NCI-H1105 treated with DMSO at 0.1 percent for 48 hours (cell line): ENCODE results near the gene RASGRP4.
"Not testable (repeated sequence)": the region's sequence is repeated elsewhere in the genome, so short reads cannot be mapped to it uniquely, and the experiment has no call there.

ENCODE experiments used
- DNase-seq: peaks from one replicate; lab custom pipeline; 2025; lab: John Stamatoyannopoulos, UW

Gene RASGRP4

GRCh38 chr19:38413416-38413815 lies 12.6 kb downstream of the RASGRP4 start:
- DNase-seq = no peak

GRCh38 chr19:38412961-38413360 lies 13.1 kb downstream of the RASGRP4 start:
- DNase-seq = no peak

GRCh38 chr19:38412491-38412890 lies 13.5 kb downstream of the RASGRP4 start:
- DNase-seq = no peak

- not testable (repeated sequence) for DNase-seq
These were observed 14.1 kb downstream of the RASGRP4 start for GRCh38 chr19:38411898-38412297.

GRCh38 chr19:38411041-38411712 lies 14.8 kb downstream of the RASGRP4 start:
- DNase-seq = no peak

GRCh38 chr19:38410407-38410806 lies 15.6 kb downstream of the RASGRP4 start:
- not testable (repeated sequence) for DNase-seq

- DNase-seq = no peak
These were observed 16.3 kb downstream of the RASGRP4 start for GRCh38 chr19:38409631-38410133.

- no peak for DNase-seq
These were observed 20.7 kb downstream of the RASGRP4 start for GRCh38 chr19:38405276-38405675.

GRCh38 chr19:38404858-38405257 lies 21.2 kb downstream of the RASGRP4 start:
- DNase-seq = no peak

- peak; percentile 95 for DNase-seq
These were observed 22.9 kb downstream of the RASGRP4 start, which contains the start of gene FAM98C for GRCh38 chr19:38402967-38403674. Gene FAM98C, plus strand, starts transcription at chr19:38403093. Its CDS starts 61 bp downstream, at chr19:38403154.

GRCh38 chr19:38402623-38402966 lies 23.4 kb downstream of the RASGRP4 start:
- no peak for DNase-seq

- DNase-seq = no peak
These were observed 24.9 kb downstream of the RASGRP4 start for GRCh38 chr19:38401148-38401547.

- no peak for DNase-seq
These were observed 25.7 kb downstream of the RASGRP4 start for GRCh38 chr19:38400361-38400760.

- DNase-seq = no peak
These were observed 26.5 kb downstream of the RASGRP4 start for GRCh38 chr19:38399537-38399936.

GRCh38 chr19:38399081-38399480 lies 26.9 kb downstream of the RASGRP4 start:
- no peak for DNase-seq

- DNase-seq = no peak
These were observed 30.5 kb downstream of the RASGRP4 start for GRCh38 chr19:38395381-38396114.

GRCh38 chr19:38394488-38394887 lies 31.5 kb downstream of the RASGRP4 start:
- DNase-seq = peak; percentile 66

GRCh38 chr19:38392707-38393308 lies 33.2 kb downstream of the RASGRP4 start:
- DNase-seq = no peak

- no peak for DNase-seq
These were observed 34.0 kb downstream of the RASGRP4 start for GRCh38 chr19:38391911-38392464.

- no peak for DNase-seq
These were observed 35.8 kb downstream of the RASGRP4 start for GRCh38 chr19:38389957-38390924.
